ENCODE results near the gene COLEC12. TPM values are rescaled to one million over a fixed set of nuclear protein-coding genes. Genes with fewer than 3 reads are reported as not detected.
A peak's percentile ranks its signal among the peaks of the same experiment; 100 is the strongest.

Gene COLEC12
- total and polyA plus RNA-seq, 8 donors: 0.35 to 5.5 (median 1.3) TPM

DNA sequence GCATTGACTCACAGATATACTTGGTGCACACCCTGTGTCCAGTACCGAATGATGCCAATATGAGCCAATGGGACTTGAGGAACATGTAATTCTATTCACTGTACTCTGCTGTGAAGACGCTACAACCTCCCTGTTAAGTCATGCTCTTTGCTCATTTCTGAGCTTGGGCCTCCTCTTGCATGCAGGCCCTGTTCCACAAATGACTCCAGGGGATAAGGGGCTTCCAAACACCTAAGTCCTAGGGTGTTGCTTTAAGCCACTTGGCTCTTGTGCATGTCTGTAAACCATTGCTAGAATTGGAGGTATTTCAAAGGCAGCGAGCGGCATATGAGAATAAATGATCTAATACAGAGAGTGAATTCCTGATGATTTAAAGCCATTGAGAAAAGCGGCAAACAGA is 126.7 kb downstream of the COLEC12 start:
- no peaks in the 10 kb centered on the region for H3K9me3 ChIP-seq
- FAIRE-seq (no peak), DNase-seq (no peak), ATAC-seq (no peak)
- intact Hi-C loops (cut with DNase I): no loop called here
- peaks cover 38 to 43% (median 38%) of the 10 kb centered on the region in 3 donors for H3K4me1 ChIP-seq
- H3K4me3 ChIP-seq: no peak overlapping the region
- H3K27me3 ChIP-seq: no peaks in the 10 kb centered on the region
- WGBS, 2 donors: 90 to 93% methylated on average over 5 of the region's 5 CpGs
- TF ChIP-seq, protein P1, sequence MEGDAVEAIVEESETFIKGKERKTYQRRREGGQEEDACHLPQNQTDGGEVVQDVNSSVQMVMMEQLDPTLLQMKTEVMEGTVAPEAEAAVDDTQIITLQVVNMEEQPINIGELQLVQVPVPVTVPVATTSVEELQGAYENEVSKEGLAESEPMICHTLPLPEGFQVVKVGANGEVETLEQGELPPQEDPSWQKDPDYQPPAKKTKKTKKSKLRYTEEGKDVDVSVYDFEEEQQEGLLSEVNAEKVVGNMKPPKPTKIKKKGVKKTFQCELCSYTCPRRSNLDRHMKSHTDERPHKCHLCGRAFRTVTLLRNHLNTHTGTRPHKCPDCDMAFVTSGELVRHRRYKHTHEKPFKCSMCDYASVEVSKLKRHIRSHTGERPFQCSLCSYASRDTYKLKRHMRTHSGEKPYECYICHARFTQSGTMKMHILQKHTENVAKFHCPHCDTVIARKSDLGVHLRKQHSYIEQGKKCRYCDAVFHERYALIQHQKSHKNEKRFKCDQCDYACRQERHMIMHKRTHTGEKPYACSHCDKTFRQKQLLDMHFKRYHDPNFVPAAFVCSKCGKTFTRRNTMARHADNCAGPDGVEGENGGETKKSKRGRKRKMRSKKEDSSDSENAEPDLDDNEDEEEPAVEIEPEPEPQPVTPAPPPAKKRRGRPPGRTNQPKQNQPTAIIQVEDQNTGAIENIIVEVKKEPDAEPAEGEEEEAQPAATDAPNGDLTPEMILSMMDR (IDR thresholded peaks at IDR 0.05): no peak
- no peak overlapping the region for H3K27ac ChIP-seq
- no peaks in the 10 kb centered on the region for H3K36me3 ChIP-seq

DNA sequence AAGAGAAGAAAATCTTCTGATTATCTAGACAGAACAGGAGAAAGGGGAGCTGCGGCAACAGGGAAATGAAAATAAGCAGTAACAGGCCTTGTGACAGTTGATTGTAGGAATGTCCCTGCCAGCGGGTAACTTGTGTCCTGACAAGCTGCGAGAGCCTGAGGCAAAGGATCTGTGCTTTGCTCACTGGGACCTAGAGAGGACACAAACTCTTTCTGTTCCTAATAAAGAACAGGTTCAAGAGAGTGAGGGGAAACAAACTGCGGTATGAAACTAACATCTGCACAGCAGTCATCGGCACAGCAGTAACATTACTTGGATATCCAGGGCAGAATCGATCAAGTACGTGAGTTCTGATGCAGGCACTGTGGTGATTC is 128.9 kb downstream of the COLEC12 start:
- DNase-seq (no peak), ATAC-seq (no peak), FAIRE-seq (no peak)
- no peaks in the 10 kb centered on the region for H3K36me3 ChIP-seq
- 55 to 57% methylated on average over 7 of the region's 7 CpGs for WGBS, 2 donors
- no peaks in the 10 kb centered on the region for H3K27me3 ChIP-seq
- H3K4me1 ChIP-seq: peaks cover 23 to 27% (median 26%) of the 10 kb centered on the region in 3 donors
- TF ChIP-seq, protein P1 (IDR thresholded peaks at IDR 0.05): no peak
- no peaks in the 10 kb centered on the region for H3K9me3 ChIP-seq
- no peak overlapping the region for H3K27ac ChIP-seq
- no peak overlapping the region for H3K4me3 ChIP-seq
- intact Hi-C loops (cut with DNase I): no loop called here

DNA sequence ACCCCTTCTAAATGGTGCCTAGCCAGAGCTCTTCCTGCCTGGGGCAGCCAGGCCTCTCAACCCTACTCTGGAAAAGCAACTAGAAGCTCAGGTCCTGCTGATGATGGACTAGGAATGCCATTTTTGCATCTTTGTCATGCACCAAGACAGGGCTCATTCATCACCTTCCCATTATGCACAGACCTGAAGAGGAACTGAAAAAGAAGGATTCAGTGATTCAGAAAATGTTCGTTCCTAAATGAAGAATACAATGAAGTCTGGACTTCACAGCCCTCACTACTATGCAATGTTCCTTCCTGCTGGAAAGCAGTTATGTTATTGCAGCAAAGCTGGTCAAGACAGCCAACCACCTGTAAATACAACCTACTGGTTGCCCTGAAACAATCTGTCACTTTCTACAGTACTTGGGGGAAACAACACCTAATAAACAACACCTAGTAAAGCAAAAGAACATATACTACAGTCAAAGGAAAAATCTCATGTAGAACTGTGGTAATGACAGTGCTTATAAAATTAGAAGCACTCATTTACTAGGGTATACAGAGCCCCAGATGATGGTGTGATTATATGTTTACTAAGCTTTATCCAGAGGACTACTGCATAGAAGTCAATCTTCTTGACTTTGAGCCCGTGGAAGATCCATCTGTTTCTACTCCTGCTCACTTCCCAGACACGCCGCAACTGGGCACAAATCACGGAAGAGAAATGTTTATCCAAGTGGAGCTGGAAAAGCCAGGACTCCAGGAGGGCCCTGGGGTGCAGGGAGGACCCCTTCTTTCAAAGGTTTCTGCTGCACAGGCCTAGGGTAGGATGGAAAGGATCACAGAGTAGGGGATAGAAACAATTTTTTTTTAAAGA is 129.5 kb downstream of the COLEC12 start:
- TF ChIP-seq, protein P1 (IDR thresholded peaks at IDR 0.05): no peak
- no peaks in the 10 kb centered on the region for H3K36me3 ChIP-seq
- no peaks in the 10 kb centered on the region for H3K27me3 ChIP-seq
- H3K4me3 ChIP-seq: no peak overlapping the region
- peaks cover 17 to 24% (median 20%) of the 10 kb centered on the region in 3 donors for H3K4me1 ChIP-seq
- no peak overlapping the region for H3K27ac ChIP-seq
- no peaks in the 10 kb centered on the region for H3K9me3 ChIP-seq
- ATAC-seq (peak in 1 of 4 donors; percentile 16), DNase-seq (no peak), FAIRE-seq (no peak)
- WGBS, 2 donors: 30 to 43% methylated on average over 5 of the region's 5 CpGs
- intact Hi-C loops (cut with DNase I): no loop called here

DNA sequence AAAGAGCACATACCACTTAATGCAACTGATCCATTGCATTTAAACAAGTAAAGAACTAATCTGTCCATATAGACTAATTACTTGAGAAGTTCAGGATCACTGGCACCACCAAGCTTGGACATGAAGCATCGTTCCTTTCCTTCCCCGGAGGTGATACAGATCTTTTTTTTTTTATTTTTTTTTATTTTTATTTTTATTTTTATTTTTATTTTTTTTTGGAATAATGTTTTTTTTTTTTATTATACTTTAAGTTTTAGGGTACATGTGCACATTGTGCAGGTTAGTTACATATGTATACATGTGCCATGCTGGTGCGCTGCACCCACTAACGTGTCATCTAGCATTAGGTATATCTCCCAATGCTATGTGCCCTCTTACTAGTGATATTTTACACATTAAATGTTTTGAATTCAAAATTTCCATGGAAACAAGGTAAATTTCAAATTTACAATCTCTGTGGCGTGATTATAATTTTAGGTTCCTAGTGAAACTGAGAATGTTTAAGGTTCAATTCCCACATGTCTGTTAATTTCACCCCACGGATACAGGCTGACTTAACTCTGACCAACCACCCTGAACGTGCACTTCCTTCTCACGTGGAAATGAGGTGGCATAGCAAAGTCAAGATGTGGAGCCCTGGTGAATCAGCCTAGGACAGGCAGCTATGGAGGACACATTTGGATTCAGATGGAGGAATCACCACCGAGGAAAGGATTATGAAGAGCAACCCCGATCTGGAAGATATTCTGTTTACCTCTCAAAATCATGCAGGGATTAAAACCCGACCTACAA is 131.1 kb downstream of the COLEC12 start:
- ATAC-seq: no peak
- no peak for DNase-seq
- Histone ChIP-seq H3K27ac (no peak overlapping the region), H3K36me3 (no peaks in the 10 kb centered on the region), H3K9me3 (no peaks in the 10 kb centered on the region), H3K27me3 (no peaks in the 10 kb centered on the region), H3K4me3 (no peak overlapping the region), H3K4me1 (peaks cover 1 to 12% (median 4%) of the 10 kb centered on the region in 3 donors)
- 83 to 85% methylated on average over 11 of the region's 11 CpGs for WGBS, 2 donors
- TF ChIP-seq, protein P1 (IDR thresholded peaks at IDR 0.05): no peak
- intact Hi-C loops (cut with DNase I): no loop called here
- no peak for FAIRE-seq
